GM19193 (cell line): Measurements from ENCODE around the gene GRAMD4.

ENCODE experiments used
- POLR2A ChIP-seq: IDR thresholded peaks from 4 replicates; pipeline ENCODE4 v1.6.1; 2011; ENCODE audit not compliant: insufficient read depth, insufficient read length; ENCODE audit errors: extremely low read depth

GRAMD4 gene

DNA sequence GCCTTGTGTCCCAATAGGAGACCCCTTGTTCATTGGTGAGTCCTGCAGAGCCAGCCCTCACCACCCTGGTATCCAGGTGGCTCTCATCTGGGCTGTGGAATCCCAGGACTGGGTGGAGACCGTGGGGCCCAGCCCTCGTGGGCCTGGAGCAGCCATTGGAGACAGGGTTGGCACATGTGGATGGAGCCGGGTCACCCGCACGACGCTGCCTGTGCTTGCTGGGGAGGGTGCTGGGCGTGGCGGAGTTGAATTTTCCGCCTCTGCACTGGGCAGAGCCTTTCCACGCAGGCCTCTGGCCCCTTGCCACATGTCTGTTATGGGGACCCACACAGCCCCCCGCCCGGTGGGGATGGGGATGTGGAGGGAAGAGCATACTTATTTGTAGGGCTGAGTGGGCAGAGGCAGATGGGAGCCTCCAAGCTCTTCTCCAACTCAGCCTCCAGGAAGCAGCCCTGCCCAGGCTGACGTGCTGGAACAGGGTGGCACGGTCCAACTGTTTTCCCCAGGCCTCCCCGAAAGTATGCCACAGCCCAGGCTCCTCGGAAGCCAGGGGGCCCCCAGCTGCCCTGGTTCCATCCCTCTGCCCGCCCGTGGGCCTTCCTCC lies 12.6 kb downstream of the GRAMD4 start:
- TF ChIP-seq POLR2A, result no peak

DNA sequence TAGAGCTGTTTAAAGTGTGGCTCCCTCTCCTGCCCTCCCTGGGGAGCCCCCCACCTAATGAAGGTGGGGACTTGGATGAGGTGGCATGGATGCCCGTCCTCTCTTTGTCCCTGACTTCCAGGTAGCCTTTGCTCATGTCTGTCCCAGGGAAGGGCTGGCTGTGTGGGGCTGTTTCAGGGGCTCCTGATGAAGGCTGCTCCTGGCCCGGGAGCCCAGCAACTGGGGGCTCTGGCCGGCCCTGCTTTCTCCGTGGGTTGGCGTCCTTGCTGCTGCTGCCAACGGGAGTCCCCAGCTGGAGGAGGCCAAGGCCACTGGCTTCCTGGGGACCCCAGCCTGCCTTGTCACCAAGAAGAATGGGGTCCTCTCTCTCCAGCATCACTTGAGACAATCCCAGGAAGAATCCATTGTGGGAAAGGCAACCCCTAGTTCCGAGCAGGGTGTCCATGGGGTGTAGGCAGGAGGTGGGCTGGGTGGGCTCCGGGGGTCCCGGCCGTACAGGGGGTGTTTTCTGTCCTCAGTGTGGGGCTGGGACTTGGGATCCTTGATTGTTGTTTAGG lies 13.2 kb downstream of the GRAMD4 start:
- TF ChIP-seq POLR2A, result no peak

DNA sequence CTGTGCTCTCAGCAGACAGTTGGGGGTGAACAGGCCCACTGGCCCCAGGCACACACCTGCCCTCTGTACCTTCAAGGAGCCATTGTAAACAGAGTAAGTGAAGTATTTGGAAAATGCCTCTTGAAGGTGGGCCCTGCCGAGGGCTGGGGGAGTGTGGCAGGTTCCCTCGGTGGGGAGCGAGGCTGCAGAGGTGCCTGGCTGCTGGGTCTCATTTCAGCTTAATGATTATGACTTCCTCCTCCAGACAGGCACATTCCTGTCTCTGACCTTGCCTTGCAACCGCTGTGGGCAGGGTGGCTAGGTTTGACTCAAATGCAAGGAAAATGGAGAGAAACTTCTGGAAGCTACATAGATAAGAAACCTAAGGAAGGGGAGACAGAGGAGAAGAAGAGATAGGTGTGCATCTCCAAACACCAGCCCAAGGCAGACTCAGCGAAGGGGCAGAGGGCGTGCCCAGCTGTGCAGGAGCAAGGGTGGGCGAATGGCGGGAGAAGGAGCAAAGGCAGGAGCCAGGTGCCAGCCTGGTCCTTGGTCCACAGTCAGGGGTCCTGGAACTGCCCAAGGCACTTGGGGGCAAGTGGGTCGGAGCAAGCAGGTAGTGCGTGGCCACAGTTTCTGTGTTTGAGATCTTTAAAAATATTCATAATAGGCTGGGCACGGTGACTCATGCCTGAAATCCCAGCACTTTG lies 14.0 kb downstream of the GRAMD4 start:
- TF ChIP-seq POLR2A, result no peak

DNA sequence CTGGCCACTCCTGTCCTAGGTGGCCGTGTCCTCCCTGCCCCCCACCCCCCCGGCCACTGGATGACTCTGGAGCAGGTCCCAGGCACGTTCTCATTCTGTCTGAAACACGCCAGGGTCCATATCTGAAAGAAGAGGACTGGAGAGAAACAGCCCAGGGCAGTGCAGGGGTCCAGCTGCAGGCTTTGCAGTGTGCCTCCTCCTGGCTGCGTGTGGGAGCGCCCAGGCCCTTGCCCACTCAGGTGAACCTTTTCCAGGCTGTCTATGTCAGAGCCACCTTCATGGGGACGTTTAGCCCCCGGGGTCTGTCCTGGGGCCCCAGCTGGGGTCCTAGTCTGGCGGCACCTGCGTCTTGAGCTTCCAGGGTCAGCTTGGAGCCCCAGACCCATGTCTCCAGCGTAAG lies 15.6 kb downstream of the GRAMD4 start:
- TF ChIP-seq POLR2A, result no peak

DNA sequence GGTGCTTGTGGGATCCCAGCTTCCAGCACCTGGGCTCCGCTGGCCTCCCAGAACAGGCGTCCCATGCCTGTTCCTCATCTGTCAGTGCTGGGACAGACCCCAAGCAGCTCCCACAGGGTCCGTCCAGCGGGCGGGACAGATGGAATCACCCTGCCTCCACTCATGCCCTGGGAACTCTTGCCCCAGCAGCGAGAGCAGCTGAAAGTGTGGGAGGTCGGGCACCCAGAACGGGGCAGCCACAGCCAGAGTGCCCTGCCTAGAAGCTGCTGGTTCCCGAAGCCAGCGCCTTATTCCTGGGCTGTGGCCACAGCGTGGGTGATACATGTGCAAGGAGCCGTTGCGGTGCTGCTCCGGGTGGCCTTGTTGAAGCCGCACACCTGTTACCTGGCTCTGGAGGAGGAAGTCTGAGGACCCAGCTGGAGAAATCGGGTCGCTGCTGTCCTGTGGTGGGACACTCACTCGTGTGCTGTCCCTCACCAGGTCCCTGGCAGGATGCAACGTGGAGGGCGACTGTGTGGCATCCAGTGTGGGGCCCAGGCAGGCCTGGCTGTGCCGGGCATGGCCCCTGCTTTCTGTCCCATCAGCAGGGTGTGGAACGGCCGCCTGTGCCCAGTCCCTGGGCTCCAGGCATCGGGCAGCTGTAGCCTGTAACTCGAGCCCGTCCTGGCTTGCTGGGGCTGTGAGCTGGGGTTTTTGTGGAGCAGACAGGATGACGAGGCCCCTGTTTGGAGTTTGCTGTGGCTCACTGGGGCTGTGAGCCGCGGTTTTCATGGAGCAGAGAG lies 16.2 kb downstream of the GRAMD4 start:
- no peak for TF ChIP-seq POLR2A

DNA sequence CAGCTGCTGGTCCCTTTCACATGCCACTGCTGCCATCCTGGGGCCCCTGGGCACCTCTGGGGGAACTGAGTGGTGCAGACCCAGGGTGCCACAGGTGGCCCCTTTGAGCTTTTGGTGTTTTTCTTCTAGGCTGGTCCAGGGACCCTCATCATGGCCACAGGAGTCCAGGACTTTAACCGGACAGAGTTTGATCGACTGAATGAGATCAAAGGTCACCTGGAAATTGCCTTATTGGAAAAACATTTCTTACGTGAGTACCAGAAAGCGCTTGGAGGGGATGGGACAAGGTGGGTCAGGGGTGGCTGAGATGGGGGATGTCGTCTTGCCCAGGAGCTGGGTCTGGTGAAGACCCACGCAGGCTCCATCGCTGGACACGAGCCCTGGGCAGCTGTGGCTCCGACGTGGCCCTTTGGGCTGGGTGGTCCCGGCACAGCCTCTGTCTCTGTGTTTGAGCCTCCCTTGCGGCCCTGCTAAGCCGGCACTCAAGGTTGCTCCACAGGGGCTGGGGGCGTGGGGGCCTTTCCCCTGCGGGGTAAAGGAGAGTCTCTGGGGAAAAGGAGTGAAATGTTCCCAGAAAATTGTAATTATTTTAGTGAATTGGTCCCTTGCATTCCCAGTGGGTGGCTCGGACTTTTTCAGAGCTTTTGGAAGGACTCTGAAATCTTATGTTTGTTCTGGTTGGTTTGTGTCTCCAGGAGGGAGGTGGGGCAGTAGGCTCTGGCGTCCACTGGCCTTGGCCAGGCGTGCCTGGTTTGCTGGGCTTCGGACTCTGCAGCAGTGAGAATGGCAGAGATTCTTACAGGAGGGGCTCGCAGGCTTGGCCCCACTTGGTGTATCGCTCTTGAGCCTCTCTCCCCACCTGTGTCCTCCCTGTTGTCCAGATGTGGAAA lies 17.8 kb downstream of the GRAMD4 start:
- no peak for TF ChIP-seq POLR2A

DNA sequence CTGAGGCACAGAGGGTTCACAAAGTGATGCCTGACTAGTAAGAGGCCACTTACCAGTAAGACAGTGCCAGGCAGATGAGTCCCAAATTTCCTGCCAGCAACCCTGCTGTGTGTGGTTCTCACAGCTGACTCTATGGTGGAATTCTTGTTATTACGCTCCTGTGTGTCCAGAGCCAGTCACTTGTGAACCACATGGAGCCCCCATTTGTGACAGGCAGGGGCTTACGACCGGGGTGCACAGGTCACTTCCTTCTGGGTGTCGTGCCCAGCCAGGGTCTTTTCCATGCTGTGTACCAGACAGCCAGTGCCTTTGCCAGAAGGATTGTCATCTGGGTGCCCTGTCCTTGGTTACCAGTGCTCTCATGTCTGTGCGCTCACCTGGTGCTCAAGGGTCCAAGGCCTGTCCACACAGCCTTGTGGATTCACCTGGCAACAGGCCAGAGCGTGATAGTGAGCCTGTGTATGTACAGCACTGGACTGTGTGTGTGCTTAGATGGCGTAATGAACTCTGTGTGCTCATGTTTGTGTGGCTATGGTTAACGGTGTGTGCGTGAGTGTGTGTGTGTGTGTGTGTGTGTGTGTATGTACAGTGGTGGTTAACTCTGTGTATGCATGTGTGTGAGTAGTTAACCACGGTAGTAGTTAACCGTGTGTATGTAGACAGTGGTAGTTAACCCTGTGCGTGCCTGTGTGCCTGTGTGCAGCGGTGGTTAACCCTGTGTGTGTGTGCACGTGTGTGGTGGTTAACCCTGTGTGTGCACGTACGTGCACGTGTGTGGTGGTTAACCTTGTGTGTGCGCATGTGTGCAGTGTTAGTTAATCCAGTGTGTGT lies 18.6 kb downstream of the GRAMD4 start:
- no peak for TF ChIP-seq POLR2A

DNA sequence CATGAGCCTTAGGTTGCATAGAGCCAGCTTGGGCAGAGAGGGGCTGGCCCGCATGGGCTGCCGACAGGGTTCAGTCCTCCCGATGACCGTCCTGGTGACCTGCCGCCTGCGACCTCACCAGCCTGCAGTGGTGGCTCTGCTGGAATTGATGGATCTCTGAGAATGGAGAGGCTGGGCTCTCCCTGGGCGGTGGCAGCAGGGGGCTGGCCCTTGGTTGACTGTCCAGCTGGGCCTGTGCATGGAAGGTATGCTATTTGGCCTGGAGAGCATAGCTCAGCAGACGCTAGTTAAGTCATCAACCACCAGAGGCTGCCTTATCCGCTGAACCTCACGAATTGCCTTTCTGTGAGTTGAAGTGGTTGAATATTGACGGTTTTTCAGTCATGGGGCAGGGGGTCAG lies 19.7 kb downstream of the GRAMD4 start:
- TF ChIP-seq POLR2A, result no peak

DNA sequence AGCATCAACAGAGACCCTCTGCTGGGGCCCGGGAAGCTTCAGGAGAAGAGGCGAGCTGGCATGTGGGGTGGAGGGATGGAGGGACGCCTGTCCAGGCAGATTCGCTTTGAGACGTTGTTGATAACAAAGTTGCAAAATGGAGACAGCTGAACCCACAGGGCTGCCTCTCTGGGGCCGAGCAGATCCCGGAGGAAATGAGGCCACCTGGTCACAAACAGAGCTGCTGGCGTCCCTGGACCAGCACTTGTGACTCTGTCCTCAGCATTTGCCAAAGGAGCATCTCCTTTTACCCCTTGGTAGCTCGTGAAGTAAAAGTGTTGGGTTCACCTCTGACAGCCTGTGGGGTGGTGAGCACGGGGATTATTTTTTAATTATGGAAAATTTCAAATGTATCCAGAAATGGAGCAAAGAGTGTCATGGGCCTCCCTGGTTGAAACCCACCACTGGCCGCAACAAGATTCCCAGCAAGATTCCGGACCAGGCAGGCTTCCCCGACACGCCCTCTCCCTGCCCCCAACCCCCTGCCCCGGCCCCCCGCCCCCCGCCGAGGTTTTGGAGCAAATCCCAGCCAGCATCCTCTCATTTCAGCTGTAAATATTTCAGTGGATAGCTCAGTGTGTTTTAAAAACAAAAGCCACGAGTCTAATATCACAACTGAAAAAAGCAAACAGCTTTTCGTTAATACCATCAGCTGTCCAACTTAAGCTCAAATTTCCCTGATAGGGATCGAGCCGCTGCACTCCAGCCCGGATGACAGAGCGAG lies 20.3 kb downstream of the GRAMD4 start:
- no peak for TF ChIP-seq POLR2A

DNA sequence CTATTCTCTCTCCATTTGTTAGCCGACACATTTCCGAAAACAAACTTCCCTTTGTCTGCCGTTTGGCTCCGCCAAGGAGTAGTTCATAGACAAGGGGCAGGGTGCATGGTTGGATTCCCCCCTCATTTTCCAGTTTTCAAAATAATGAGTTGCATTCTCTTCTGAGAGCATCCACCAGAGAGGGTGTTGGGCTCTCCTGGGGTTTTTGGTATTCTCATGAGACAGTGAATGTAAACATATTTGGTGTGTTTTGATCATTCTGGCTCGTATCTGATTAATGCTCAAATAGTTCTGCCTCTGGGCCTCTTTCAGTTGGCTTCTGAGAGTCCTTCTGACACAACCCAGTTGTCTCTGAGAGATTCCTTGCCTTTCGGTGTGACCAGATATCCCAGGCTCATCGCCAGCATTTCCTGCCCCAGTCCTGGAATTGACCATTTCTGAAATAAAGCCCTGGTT lies 21.7 kb downstream of the GRAMD4 start:
- TF ChIP-seq POLR2A, result no peak

DNA sequence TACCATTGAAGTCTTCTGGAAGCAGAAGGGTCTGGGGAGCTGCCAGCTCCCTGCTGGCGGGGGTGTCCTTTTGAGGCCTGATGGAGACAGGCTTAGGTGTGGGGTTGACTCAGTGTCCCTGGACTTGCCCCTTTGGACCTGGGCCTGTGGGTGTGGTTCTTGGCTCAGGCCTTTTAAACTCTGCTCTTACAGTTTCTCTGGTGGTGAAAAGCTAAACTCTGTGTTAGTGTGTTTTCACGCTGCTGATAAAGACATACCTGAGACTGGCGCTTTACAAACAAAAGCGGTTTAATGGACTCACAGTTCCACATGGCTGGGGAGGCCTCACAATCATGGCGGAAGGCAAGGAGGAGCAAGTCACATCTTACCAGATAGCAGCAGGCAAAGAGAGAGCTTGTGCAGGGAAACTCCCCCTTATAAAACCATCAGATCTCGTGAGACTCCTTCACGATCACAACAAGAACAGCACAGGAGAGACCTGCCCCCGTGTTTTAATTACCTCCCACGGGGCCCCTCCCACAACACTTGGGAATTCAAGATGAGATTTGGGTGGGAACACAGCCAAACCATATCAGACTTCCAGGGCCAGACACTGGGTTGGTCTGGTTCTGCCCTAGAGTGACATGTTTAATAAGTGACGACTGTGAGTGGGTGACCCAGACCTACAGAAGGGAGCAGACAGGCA lies 26.5 kb downstream of the GRAMD4 start:
- TF ChIP-seq POLR2A, result no peak

DNA sequence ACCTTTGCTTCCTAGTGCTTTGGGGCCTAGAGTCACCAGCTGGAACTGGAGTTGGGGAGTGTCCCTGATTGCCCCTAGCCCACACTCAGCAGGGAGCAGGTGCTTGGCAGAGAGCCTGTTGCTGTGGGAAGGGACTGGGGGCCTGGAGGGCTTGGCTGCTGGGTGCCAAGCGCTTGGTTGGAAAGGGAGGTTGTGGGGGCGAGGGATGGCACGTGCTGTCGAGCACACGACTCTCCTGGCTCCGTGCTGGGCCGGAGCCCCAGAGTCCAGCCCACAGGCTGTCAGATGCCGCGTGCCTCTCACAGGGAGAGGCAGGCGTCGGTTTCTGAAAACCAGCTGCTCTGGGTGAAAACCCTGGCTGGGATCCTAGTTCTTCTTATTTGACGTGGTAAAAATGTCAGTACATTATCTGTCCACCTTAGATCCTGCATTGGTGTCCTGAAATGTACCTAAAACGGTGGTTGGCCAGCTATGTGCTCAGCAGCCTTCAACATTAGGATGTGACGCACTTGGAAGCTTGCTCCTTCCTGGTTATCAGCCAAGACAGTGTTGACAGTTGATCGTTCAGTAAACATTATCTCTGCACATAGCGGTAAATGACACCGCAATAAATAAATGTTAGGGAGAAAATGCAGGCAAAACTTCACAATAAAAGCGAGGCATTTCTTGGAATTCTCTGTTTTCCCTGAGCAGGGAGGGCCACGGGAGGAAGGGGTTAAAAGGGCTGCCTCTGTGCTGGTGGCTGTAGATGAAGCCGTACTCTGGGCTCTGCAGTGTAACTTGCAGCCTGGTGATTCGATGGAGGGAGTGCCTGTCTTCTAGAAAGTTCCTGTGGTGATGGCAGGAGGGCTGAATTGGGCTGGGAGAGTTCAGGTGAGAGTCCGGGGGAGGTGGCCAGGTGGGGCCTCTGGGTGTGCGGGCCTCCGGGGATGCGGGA lies 29.2 kb downstream of the GRAMD4 start:
- TF ChIP-seq POLR2A, result no peak
